Smooth muscle cell of the umbilical artery (primary cell): Measurements from ENCODE around the gene INHBE. TPM values are rescaled to one million over a fixed set of nuclear protein-coding genes. Genes with fewer than 3 reads are reported as not detected.

ENCODE experiments used
- total RNA-seq: library from RNA; depleted of rRNA; stranded (reverse); fragments of >200 nt; gene quantifications from 2 replicates; pipeline ENCODE4 v1.2.3, GENCODE V29; 2014

Gene INHBE
- 2.3 and 7.4 TPM in 2 replicates for total RNA-seq

GRCh38 chr12:57454566-57455373 lies at the start of gene INHBE:
TSS of gene INHBE (plus strand) at chr12:57455307. CDS start at chr12:57455537, 230 bp downstream.

GRCh38 chr12:57430931-57431566 lies 24.1 kb upstream of the INHBE start, which contains the start of gene R3HDM2:
TSS of gene R3HDM2 (minus strand) at chr12:57431043. CDS start at chr12:57310428, 120,615 bp downstream.

GRCh38 chr12:57434517-57435223 lies 20.4 kb upstream of the INHBE start, which contains the start of gene INHBC:
TSS of gene INHBC (plus strand) at chr12:57434784. CDS start at chr12:57434887, 103 bp downstream.

GRCh38 chr12:57459750-57460467 lies 4.8 kb downstream of the INHBE start, which contains the start of gene GLI1:
TSS of gene GLI1 (plus strand) at chr12:57459785. CDS start at chr12:57463692, 3,907 bp downstream.

GRCh38 chr12:57479376-57480115 lies 24.4 kb downstream of the INHBE start, which contains the start of gene ARHGAP9:
TSS of gene ARHGAP9 (minus strand) at chr12:57479866. CDS start at chr12:57479406, 460 bp downstream.

GRCh38 chr12:57487597-57488401 lies 32.7 kb downstream of the INHBE start, which contains the start of gene MARS1:
TSS of gene MARS1 (plus strand) at chr12:57488068. CDS start at chr12:57488091, 23 bp downstream.

Other genes with a start within 250 kb of the INHBE start
- 12.5 and 13.9 TPM in 2 replicates for gene NXPH4, start 238.5 kb upstream of the INHBE start, total RNA-seq
- gene SHMT2, start 225.6 kb upstream of the INHBE start, total RNA-seq, result 287 and 328 TPM in 2 replicates
- gene STAC3, start 204.1 kb upstream of the INHBE start, total RNA-seq, result not detected in 2 replicates
- 14.0 and 23.2 TPM in 2 replicates for gene R3HDM2, start 24.3 kb upstream of the INHBE start, total RNA-seq
- gene INHBC, start 20.5 kb upstream of the INHBE start, total RNA-seq, result not detected in 2 replicates
- gene GLI1, start 4.5 kb downstream of the INHBE start, total RNA-seq, result 0.30 and 0.74 TPM in 2 replicates
- gene ARHGAP9, start 24.6 kb downstream of the INHBE start, total RNA-seq, result 0.14 TPM in 1 of 2 replicates, not detected in the other
- 169 and 173 TPM in 2 replicates for gene MARS1, start 32.8 kb downstream of the INHBE start, total RNA-seq
- gene DDIT3, start 65.2 kb downstream of the INHBE start, total RNA-seq, result 26.5 and 96.8 TPM in 2 replicates
- gene MBD6, start 67.5 kb downstream of the INHBE start, total RNA-seq, result 4.5 and 12.5 TPM in 2 replicates
- 81.4 and 125 TPM in 2 replicates for gene DCTN2, start 91.9 kb downstream of the INHBE start, total RNA-seq
- 0.59 and 1.6 TPM in 2 replicates for gene KIF5A, start 94.7 kb downstream of the INHBE start, total RNA-seq
- gene PIP4K2C, start 135.9 kb downstream of the INHBE start, total RNA-seq, result 16.6 and 31.5 TPM in 2 replicates
- 20.5 and 22.9 TPM in 2 replicates for gene DTX3, start 149.5 kb downstream of the INHBE start, total RNA-seq
- 29.2 and 36.2 TPM in 2 replicates for gene ARHGEF25, start 156.1 kb downstream of the INHBE start, total RNA-seq
- 3.3 and 7.1 TPM in 2 replicates for gene B4GALNT1, start 177.9 kb downstream of the INHBE start, total RNA-seq
- gene OS9, start 238.8 kb downstream of the INHBE start, total RNA-seq, result 386 and 569 TPM in 2 replicates